Activated CD4-positive, alpha-beta T cell treated with anti-CD3 and anti-CD28 coated beads, Interleukin-2, Interleukin-6, amounts not matched to agents 100 ng/mL and 50 ng/mL, durations not matched to agents 16 hours and 8 hours (primary cell): Measurements from ENCODE around the gene AK8.
A peak's percentile ranks its signal among the peaks of the same experiment; 100 is the strongest.

Experiments used
- DNase-seq: peaks from one replicate; pipeline ENCODE4 v3.0.0-alpha.2; 2020

Gene AK8

DNA sequence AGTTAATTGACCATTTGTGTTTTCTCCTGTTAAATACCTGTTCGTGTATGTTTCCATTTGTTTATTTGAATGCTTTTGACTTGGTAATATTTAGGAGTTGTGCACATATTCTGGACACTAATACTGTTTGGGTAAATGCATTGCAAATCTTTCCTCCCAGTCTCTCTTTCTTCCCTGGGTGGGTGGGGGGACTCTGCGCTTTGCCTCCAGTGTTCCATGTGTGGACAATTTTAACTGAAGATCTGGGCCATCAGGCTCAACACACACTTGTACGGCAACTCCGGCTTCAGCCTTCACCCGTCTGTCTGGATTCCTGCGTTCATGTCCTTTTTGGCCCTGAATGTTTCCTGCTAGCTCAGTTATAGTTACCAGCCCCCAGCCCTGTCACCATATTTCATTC, 167.8 kb downstream of the AK8 start:
- no peak for DNase-seq

DNA sequence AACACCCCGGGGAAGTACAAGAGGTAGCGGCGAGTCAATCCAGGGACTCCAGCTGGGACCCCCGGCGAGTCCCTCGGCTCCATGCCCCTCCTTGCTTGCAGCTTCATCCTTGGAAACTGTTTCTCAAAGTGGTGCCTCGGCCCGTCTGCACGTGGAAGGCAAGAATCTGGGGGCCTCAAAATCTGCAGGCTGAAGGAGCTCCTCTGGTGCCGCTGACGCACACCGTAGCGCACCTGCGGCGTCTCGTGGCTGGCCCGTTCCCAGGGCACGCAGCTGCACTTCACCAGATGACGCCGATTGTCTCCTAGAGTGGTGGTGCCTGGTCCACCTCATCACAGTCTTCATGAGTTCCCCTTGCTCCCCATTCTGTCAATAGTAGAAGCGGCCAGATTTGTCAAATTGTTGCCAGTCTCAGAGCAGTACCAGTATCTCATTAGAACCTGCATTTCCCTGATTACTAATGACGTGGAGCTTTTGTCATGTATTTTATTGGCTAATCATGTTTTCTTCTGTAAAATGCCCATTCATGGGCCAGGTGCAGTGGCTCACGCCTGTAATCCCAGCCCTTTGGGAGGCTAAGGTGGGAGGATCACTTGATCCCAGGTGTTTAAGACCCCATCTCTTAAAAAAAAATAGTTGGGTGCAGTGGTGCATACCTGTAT, 169.2 kb downstream of the AK8 start:
- no peak for DNase-seq

- DNase-seq: no peak
Observed at GRCh38 chr9:132708239-132708638, 169.8 kb downstream of the AK8 start.

- no peak for DNase-seq
Observed at GRCh38 chr9:132703336-132703735, 174.7 kb downstream of the AK8 start.

- no peak for DNase-seq
Observed at GRCh38 chr9:132702254-132702653, 175.8 kb downstream of the AK8 start.

DNA sequence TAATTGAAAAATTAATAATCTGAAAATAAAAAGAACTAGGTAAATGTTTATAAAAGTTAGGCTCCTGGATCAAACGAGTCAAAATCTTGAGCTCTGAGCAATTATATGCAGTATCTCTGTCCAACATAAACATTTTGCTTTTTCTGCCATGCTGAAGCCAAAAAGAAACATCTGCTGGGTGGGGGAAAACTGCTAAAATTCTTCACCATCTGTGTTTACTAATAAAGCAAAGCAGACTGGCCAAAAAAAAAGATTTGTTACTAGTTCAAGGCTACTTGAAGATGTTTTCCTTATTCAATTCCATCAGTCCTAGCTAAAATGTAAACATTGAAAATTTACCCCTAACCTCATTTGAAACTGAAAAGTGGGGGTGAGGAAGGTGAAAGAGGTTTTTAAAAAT, 178.1 kb downstream of the AK8 start:
- DNase-seq: no peak

GRCh38 chr9:132698989-132699388, 179.1 kb downstream of the AK8 start:
- DNase-seq: no peak

DNA sequence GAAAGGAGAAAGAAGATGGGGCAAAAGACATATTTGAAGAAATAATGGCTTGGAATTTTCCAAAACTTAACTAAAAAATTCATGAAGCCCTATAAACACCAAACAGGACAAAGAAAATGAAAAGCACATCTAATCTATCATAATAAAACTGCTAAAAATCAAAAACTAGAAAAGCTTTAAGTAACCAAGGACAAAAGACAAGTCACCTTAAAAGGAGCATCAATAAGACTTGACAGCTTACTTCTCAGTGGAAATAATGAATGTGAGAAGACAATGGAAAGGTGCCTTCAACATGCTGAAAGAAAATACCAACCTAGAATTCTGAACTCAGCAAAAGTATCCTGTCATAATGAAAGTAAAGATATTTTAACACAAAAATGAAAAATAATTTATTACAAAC, 180.9 kb downstream of the AK8 start:
- no peak for DNase-seq

GRCh38 chr9:132694144-132694543, 183.9 kb downstream of the AK8 start:
- DNase-seq: peak; percentile 37

DNA sequence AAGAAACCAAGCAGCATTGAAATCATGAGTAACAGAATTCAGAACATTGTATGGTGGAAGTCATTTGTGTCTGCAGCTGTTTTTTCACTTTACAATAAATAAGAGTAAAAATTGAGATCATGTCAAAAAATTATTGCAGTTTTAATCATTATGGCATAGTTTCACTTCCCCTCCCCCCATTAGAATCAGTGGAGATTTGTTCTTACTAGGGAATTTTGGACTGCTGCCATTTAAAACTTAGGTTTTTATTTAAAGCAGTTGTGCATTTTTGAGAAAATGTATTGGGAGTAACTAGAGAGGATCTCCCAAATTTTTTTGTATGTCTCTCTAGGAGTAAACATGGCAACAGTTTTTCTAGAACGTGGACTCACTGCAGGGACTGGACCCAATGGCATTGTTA, 187.4 kb downstream of the AK8 start:
- no peak for DNase-seq

DNA sequence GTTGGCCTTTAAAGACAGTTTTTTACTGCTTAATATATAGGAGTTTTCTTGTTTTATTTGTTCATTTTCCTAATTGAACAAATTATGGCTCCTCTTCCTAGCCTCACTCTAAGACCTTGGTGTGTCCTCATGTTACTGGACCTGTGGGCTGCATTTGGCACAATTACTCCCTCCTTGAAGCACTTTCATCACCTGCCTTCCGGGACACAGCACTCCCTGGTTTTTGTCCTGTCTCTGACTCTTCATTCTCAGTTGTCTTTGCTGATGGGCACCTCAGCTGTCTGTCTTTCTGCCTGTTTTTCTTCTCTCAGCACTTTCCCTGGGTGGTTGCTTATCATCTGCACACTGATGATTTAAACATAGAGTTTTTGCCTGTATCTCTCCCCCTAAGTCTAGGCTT, 194.2 kb downstream of the AK8 start:
- DNase-seq: no peak

DNA sequence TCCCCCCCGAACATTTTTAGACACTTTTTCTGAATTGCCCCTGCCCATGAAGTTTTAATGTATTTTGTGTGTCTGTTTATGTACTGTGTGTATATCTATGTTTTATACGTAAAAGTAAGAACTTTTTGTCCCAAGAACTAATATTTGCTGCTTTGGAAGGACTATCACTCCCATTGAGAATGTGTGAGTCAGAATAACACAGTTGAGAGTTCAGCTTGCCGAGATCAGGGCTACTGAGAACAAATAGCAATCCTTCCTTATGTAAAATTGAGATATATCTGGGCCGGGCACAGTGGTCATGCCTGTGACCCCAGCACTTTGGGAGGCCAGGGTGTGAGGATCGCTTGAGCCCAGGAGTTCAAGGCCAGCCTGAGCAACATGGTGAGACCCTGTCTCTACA, 196.5 kb downstream of the AK8 start:
- no peak for DNase-seq

- DNase-seq: peak; percentile 58
Observed at GRCh38 chr9:132679946-132680625, 198.0 kb downstream of the AK8 start.

DNA sequence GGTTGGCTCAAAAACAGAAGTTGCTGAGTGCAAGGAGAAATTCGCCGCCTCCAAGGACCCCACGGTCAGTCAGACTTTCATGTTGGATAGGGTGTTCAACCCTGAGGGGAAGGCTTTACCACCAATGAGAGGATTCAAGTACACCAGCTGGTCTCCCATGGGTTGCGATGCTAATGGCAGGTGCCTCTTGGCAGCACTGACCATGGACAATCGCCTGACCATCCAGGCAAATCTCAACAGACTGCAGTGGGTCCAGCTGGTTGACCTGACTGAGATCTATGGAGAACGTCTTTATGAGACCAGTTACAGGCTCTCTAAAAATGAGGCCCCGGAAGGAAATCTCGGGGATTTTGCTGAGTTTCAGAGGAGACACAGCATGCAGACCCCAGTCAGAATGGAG, 200.1 kb downstream of the AK8 start:
- DNase-seq: no peak
